ENCODE measurements around the gene ZNF425.

DNA sequence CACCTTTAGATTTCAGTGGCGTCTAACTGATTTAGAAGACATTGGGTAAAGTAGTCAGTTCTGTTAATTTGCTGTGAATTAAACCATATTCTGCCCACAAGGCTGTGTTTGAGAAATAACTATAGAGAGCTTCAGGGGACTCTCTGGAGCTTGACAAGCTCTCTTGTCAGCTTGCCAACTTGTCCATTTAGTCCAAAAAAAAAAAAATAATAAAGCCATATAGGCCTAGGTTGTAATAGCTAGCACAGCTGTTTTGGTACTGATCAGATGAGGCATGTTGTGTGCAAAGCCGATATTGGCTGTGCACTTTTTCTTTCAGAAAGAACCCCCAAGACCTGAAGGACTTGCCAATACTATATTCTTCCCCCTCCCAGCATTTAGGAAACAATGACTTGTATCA is 49.0 kb upstream of the ZNF425 start:
- TF ChIP-seq POLR2A (IDR thresholded peaks at IDR 0.05; ENCODE audit: low read length) (no peak), GATA1 (IDR thresholded peaks at IDR 0.05; ENCODE audit: low read depth, low read length) (no peak)
